WTC11 (cell line): ENCODE results near the gene TSC22D3. TPM values are rescaled to one million over a fixed set of nuclear protein-coding genes. Genes with fewer than 3 reads are reported as not detected.

Source experiments
- ATAC-seq: fragments of 200-7000 bp; cut with Tn5 transposase; 2 replicates; pipeline ENCODE4 v1.10.0; 2021; ENCODE audit warnings: mild to moderate bottlenecking, moderate library complexity
- CTCF ChIA-PET: fragments of 300-600 bp; sonication (Branson Sonifier 250); formaldehyde crosslinking; loops from one replicate; lab custom pipeline; 2021; ENCODE audit warnings: antibody characterized with exemption; lab: Charles Lee
- POLR2A ChIA-PET: fragments of 350-600 bp; sonication (Branson Sonifier 250); formaldehyde crosslinking; loops from one replicate; lab custom pipeline; 2021; ENCODE audit warnings: antibody characterized with exemption; lab: Charles Lee
- DNase-seq: peaks from one replicate; pipeline ENCODE4 v3.0.0; 2021; ENCODE audit warnings: low spot score
- H3K27ac Mint-ChIP-seq: 2 replicates; pipeline ENCODE4 v1.8.0; 2021; ENCODE audit warnings: mixed read lengths
- H3K27me3 Mint-ChIP-seq: 2 replicates; pipeline ENCODE4 v1.8.0; 2021; ENCODE audit warnings: low read depth, mild to moderate bottlenecking, moderate library complexity, mixed read lengths
- H3K36me3 Mint-ChIP-seq: 2 replicates; pipeline ENCODE4 v1.8.0; 2021; ENCODE audit warnings: mixed read lengths
- H3K4me1 Mint-ChIP-seq: 2 replicates; pipeline ENCODE4 v1.8.0; 2022; ENCODE audit warnings: mixed read lengths
- H3K4me3 Mint-ChIP-seq: 2 replicates; pipeline ENCODE4 v1.8.0; 2021; ENCODE audit warnings: mild to moderate bottlenecking, moderate library complexity, mixed read lengths
- H3K9me3 Mint-ChIP-seq: 2 replicates; pipeline ENCODE4 v1.8.0; 2021; ENCODE audit warnings: mixed read lengths
- AR ChIP-seq: fragments of 250-450 bp; sonication (Bioruptor Pico); IDR thresholded peaks from 2 replicates; pipeline ENCODE4 v1.9.0; 2021; ENCODE audit warnings: mild to moderate bottlenecking
- ESRRA ChIP-seq: sonication (generic); formaldehyde crosslinking; IDR thresholded peaks from 2 replicates; pipeline ENCODE4 v1.8.1; 2022; ENCODE audit warnings: mild to moderate bottlenecking, missing genetic modification reagents, borderline replicate concordance
- FOXK1 ChIP-seq: sonication (generic); formaldehyde crosslinking; IDR thresholded peaks from 2 replicates; pipeline ENCODE4 v1.8.0; 2022; ENCODE audit warnings: mild to moderate bottlenecking, moderate library complexity, missing genetic modification reagents
- IRF2 ChIP-seq: sonication (generic); formaldehyde crosslinking; IDR thresholded peaks from 2 replicates; pipeline ENCODE4 v1.8.0; 2022; ENCODE audit warnings: low read depth, missing genetic modification reagents, borderline replicate concordance
- JAZF1 ChIP-seq: fragments of 250-450 bp; sonication (Bioruptor Pico); IDR thresholded peaks from 2 replicates; pipeline ENCODE4 v1.9.0; 2021; ENCODE audit warnings: moderate library complexity, mild to moderate bottlenecking, inconsistent platforms
- NFATC4 ChIP-seq: fragments of 250-450 bp; sonication (Bioruptor Pico); IDR thresholded peaks from 2 replicates; pipeline ENCODE4 v1.9.0; 2021; ENCODE audit warnings: mild to moderate bottlenecking
- NR3C1 ChIP-seq: sonication (generic); formaldehyde crosslinking; conservative IDR thresholded peaks from 2 replicates; pipeline ENCODE4 v1.8.1; 2023; ENCODE audit warnings: low read depth, mild to moderate bottlenecking, missing genetic modification reagents
- PRDM15 ChIP-seq: sonication (generic); formaldehyde crosslinking; IDR thresholded peaks from 2 replicates; pipeline ENCODE4 v1.8.0; 2022; ENCODE audit warnings: missing genetic modification reagents
- SMAD3 ChIP-seq: sonication (generic); formaldehyde crosslinking; IDR thresholded peaks from 2 replicates; pipeline ENCODE4 v1.8.0; 2022; ENCODE audit warnings: missing genetic modification reagents, mild to moderate bottlenecking, borderline replicate concordance
- TCF7 ChIP-seq: sonication (generic); formaldehyde crosslinking; IDR thresholded peaks from 2 replicates; pipeline ENCODE4 v1.8.0; 2022; ENCODE audit warnings: mild to moderate bottlenecking, low read depth, missing genetic modification reagents, moderate library complexity
- ZNF396 ChIP-seq: fragments of 250-450 bp; sonication (Bioruptor Pico); IDR thresholded peaks from 2 replicates; pipeline ENCODE4 v1.8.0; 2021; ENCODE audit warnings: mild to moderate bottlenecking, moderate library complexity, borderline replicate concordance
- total RNA-seq: library from RNA; stranded (reverse); gene quantifications from 3 replicates; pipeline ENCODE4 v1.2.3, GENCODE V29; 2021
- TF ChIP-seq, protein P1 (sequence below): sonication (generic); formaldehyde crosslinking; IDR thresholded peaks from 2 replicates; pipeline ENCODE4 v1.8.1; 2022; ENCODE audit warnings: mild to moderate bottlenecking, missing genetic modification reagents, moderate library complexity, borderline replicate concordance
- TF ChIP-seq, protein P2 (sequence below): fragments of 250-450 bp; sonication (Bioruptor Pico); conservative IDR thresholded peaks from 2 replicates; pipeline ENCODE4 v1.9.0; 2021; ENCODE audit warnings: mild to moderate bottlenecking

The TSC22D3 gene
- total RNA-seq, 1 experiment from 2014 or later, result 15.7 TPM

- TF ChIP-seq PRDM15 (CRISPR knock-in tag), result no peak
Measured at GRCh38 chrX:107704587-107704986, 71.0 kb downstream of the TSC22D3 start (continued).

DNA sequence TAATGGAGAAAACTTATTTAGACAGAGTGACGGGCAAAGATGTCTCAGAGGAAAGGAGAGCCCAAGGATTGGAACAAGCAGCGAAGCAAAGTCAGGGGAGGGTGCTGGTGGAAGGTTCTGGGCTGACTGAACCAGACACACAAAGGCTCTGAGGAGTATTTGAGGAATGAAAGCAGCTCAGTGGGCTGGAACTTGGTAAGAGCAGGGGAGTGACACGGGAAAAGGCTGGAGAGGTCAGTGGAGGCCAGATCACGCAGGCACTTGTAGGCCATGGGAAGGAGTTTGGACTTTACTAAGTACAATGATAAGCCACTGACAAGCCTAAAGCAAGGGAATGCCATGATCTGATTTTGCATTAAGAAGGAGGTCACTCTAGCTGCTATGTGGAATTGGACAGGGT is 71.4 kb downstream of the TSC22D3 start:
- Mint-ChIP-seq H3K9me3 (no peaks in the 10 kb centered on the region), H3K4me1 (peaks cover 28% of the 10 kb centered on the region), H3K36me3 (no peaks in the 10 kb centered on the region), H3K27me3 (no peaks in the 10 kb centered on the region; the same call in 1 of the 2 replicates), H3K4me3 (no peak overlapping the region), H3K27ac (no peak overlapping the region)
- DNase-seq (no peak), ATAC-seq (no peak)
- CTCF ChIA-PET, result interaction anchor here (0.9 to 1.3 kb wide), 2 partner anchors 12 to 31 kb away, joined by 3 read pairs; no protein-coding TSS in a partner anchor
- TF ChIP-seq ESRRA (CRISPR knock-in tag), result no peak
- TF ChIP-seq ZNF396, result no peak
- TF ChIP-seq AR (CRISPR knock-in tag), result no peak
- TF ChIP-seq, protein P1, sequence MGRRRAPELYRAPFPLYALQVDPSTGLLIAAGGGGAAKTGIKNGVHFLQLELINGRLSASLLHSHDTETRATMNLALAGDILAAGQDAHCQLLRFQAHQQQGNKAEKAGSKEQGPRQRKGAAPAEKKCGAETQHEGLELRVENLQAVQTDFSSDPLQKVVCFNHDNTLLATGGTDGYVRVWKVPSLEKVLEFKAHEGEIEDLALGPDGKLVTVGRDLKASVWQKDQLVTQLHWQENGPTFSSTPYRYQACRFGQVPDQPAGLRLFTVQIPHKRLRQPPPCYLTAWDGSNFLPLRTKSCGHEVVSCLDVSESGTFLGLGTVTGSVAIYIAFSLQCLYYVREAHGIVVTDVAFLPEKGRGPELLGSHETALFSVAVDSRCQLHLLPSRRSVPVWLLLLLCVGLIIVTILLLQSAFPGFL (CRISPR knock-in tag), result no peak
- no peak for TF ChIP-seq NFATC4 (CRISPR knock-in tag)
- no peak for TF ChIP-seq JAZF1 (CRISPR knock-in tag)
- TF ChIP-seq IRF2 (CRISPR knock-in tag), result no peak
- TF ChIP-seq NR3C1 (CRISPR knock-in tag), result no peak
- POLR2A ChIA-PET, result no interaction called here

DNA sequence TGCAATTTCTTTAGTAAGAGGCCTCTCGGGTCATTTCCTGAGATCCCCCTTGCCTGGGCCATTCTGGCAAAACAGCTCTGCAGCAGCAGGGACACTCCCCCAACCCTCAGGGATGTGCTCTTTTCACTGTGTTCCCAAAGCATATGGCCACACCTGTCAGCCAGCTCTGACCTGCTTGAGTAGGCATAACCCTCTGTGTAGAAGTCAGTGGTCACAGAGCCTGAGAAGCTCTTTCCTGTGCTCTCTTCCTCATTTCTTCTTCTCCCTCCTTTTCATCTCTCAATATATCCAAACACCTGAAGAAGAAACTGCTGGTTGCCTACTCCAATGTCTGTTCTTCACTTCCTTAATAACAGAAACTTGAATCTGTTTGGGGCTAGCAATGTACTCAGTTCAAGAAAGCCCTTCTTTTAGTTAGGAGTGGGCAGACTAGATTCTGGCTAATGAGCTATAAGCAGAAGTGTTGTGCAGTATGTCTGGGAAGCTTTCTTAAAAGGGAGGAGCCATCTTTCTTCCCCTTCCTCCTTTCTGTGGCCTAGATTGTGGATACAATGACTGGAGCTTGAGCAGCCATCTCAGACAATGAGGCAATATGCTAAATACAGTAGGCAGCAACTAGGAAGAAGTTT is 74.0 kb downstream of the TSC22D3 start:
- CTCF ChIA-PET, result interaction anchor here (1.1 to 1.4 kb wide), 3 partner anchors 16 to 74 kb away, joined by 4 read pairs; partner anchors contain the start of gene TSC22D3

More for the DNA sequence above, 74.0 kb downstream of the TSC22D3 start:
- no peaks in the 10 kb centered on the region; the same call in 1 of the 2 replicates for H3K27me3 Mint-ChIP-seq
- POLR2A ChIA-PET, result interaction anchor here (0.9 kb wide), 1 partner anchor 15 kb away, joined by 3 read pairs; no protein-coding TSS in a partner anchor
- TF ChIP-seq SMAD3 (CRISPR knock-in tag) (no peak), PRDM15 (CRISPR knock-in tag) (no peak), FOXK1 (CRISPR knock-in tag) (no peak), TCF7 (CRISPR knock-in tag) (no peak)
- TF ChIP-seq, protein P2, sequence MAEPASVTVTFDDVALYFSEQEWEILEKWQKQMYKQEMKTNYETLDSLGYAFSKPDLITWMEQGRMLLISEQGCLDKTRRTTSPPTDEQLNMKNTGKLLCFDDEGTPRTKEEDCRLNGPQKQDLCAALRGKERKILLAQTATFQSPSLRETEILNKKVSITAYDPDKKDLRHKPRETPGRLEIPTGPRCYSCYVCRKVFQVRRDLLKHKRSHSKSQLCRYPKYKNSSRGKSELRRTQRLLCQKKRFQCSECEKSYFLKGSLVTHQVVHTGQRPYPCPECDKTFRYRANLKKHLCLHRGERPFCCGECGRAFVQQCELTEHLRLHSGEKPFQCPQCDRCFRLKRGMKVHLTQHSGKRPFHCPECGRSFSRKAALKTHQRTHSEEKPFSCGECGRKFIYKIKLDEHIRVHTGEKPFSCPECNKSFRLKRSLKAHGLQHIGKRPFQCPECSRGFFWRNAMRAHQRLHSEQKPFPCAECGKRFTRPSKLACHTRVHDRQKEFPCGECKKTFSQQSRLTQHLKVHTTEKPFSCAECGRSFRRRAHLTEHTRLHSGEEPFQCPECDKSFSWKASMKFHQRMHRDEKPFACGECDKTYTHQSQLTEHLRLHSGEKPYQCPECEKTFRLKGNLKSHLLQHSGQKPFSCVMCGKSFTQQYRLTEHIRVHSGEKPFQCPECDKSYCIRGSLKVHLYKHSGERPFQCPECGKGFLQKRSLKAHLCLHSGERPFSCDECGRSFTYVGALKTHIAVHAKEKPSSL (CRISPR knock-in tag), result no peak
- TF ChIP-seq, all 79 proteins: peak for 0
- Mint-ChIP-seq H3K4me3 (no peak overlapping the region), H3K36me3 (no peaks in the 10 kb centered on the region), H3K4me1 (peaks cover 29% of the 10 kb centered on the region), H3K27ac (no peak overlapping the region), H3K9me3 (no peaks in the 10 kb centered on the region)
- ATAC-seq (peak; percentile 64), DNase-seq (no peak)
